ENCODE results near the gene FIS1. TPM values are rescaled to one million over a fixed set of nuclear protein-coding genes. Genes with fewer than 3 reads are reported as not detected.
"Not testable (repeated sequence)": the region's sequence is repeated elsewhere in the genome, so short reads cannot be mapped to it uniquely, and the experiment has no call there.

Gene FIS1
- total RNA-seq, 1 donor from 2014 or later: 151 TPM

- no peak for DNase-seq (ENCODE audit: low read depth in 2 of 2)
Measured at GRCh38 chr7:101205901-101206664, 38.8 kb downstream of the FIS1 start.

- not testable (repeated sequence) for DNase-seq (ENCODE audit: low read depth in 2 of 2)
Measured at GRCh38 chr7:101203740-101204738, 40.8 kb downstream of the FIS1 start.

- DNase-seq (ENCODE audit: low read depth in 2 of 2): no peak
Measured at GRCh38 chr7:101202603-101202918, 42.3 kb downstream of the FIS1 start.

- no peak for DNase-seq (ENCODE audit: low read depth in 2 of 2)
Measured at GRCh38 chr7:101201695-101202602, 42.9 kb downstream of the FIS1 start.

GRCh38 chr7:101200862-101201599 lies 43.9 kb downstream of the FIS1 start, which contains the start of gene MOGAT3:
Gene MOGAT3 (minus strand): TSS chr7:101201036. CDS start chr7:101200854, 182 bp downstream.
- no peak for DNase-seq (ENCODE audit: low read depth in 2 of 2)

GRCh38 chr7:101200504-101200861 lies 44.4 kb downstream of the FIS1 start:
- DNase-seq (ENCODE audit: low read depth in 2 of 2): no peak

- DNase-seq (ENCODE audit: low read depth in 2 of 2): not testable (repeated sequence)
Measured at GRCh38 chr7:101199522-101199921, 45.4 kb downstream of the FIS1 start.

- DNase-seq (ENCODE audit: low read depth in 2 of 2): no peak
Measured at GRCh38 chr7:101198476-101198875, 46.4 kb downstream of the FIS1 start.

- DNase-seq (ENCODE audit: low read depth in 2 of 2): no peak
Measured at GRCh38 chr7:101197991-101198390, 46.9 kb downstream of the FIS1 start.

GRCh38 chr7:101195884-101196283 lies 49.0 kb downstream of the FIS1 start:
- DNase-seq (ENCODE audit: low read depth in 2 of 2): no peak

Other genes with a start within 250 kb of the FIS1 start
- not detected in 2 replicates for gene MUC17, start 225.0 kb downstream of the FIS1 start, total RNA-seq
- gene TRIM56, start 159.6 kb downstream of the FIS1 start, total RNA-seq: 9.2 and 18.3 TPM in 2 replicates
- gene SERPINE1, start 118.0 kb downstream of the FIS1 start, total RNA-seq: 68.3 and 170 TPM in 2 replicates
- 110 and 155 TPM in 2 replicates for gene AP1S1, start 90.6 kb downstream of the FIS1 start, total RNA-seq
- gene VGF, start 79.5 kb downstream of the FIS1 start, total RNA-seq: not detected in 2 replicates
- not detected in 2 replicates for gene NAT16, start 64.8 kb downstream of the FIS1 start, total RNA-seq
- gene MOGAT3, start 44.0 kb downstream of the FIS1 start, total RNA-seq: not detected in 2 replicates
- 34.4 and 38.3 TPM in 2 replicates for gene PLOD3, start 27.5 kb downstream of the FIS1 start, total RNA-seq
- 74.6 and 82.6 TPM in 2 replicates for gene ZNHIT1, start 26.9 kb downstream of the FIS1 start, total RNA-seq
- gene CLDN15, start 7.3 kb downstream of the FIS1 start, total RNA-seq: 1.3 and 3.2 TPM in 2 replicates
- gene IFT22, start 76.7 kb upstream of the FIS1 start, total RNA-seq: 9.5 and 10.0 TPM in 2 replicates
- gene COL26A1, start 117.8 kb upstream of the FIS1 start, total RNA-seq: under 0.01 TPM in 1 of 2 replicates, not detected in the other